ENCODE measurements around the gene SRRD. TPM values are rescaled to one million over a fixed set of nuclear protein-coding genes. Genes with fewer than 3 reads are reported as not detected.

SRRD gene
- total RNA-seq, 4 donors from 2014 or later, result 17.9 to 37.4 (median 26.2) TPM

- no peak overlapping the region for H3K4me3 ChIP-seq (replicated peaks in 1 of 3)
- H3K27ac ChIP-seq, result no peak overlapping the region
- H3K9me3 ChIP-seq, result no peaks in the 10 kb centered on the region
- DNase-seq, result no peak
- no peaks in the 10 kb centered on the region for H3K4me1 ChIP-seq
- TF ChIP-seq POLR2A (IDR thresholded peaks at IDR 0.05) (no peak), CTCF (IDR thresholded peaks at IDR 0.05) (no peak)
- H3K36me3 ChIP-seq, result peaks cover 78 to 84% of the 10 kb centered on the region in 2 donors
- intact Hi-C loops (cut with DNase I), result no loop called here
- H3K27me3 ChIP-seq, result no peaks in the 10 kb centered on the region
Measured at GRCh38 chr22:26494506-26494905, 10.8 kb downstream of the SRRD start.

- H3K27ac ChIP-seq, result no peak overlapping the region
- intact Hi-C loops (cut with DNase I), result no loop called here
- no peaks in the 10 kb centered on the region for H3K9me3 ChIP-seq
- no peaks in the 10 kb centered on the region for H3K27me3 ChIP-seq
- H3K36me3 ChIP-seq, result peaks cover 83 to 85% of the 10 kb centered on the region in 2 donors
- DNase-seq, result no peak
- no peak for TF ChIP-seq POLR2A (IDR thresholded peaks at IDR 0.05)
- no peak for TF ChIP-seq CTCF (IDR thresholded peaks at IDR 0.05)
- no peak overlapping the region for H3K4me3 ChIP-seq (replicated peaks in 1 of 3)
- no peaks in the 10 kb centered on the region for H3K4me1 ChIP-seq
- 88 to 89% methylated on average over 4 of the region's 4 CpGs for WGBS, 2 donors
Measured at GRCh38 chr22:26496456-26496855, 12.8 kb downstream of the SRRD start.

GRCh38 chr22:26499188-26499703 is 15.6 kb downstream of the SRRD start:
- no peaks in the 10 kb centered on the region for H3K27me3 ChIP-seq
- intact Hi-C loops (cut with DNase I), result no loop called here
- H3K36me3 ChIP-seq, result peaks cover 78 to 80% of the 10 kb centered on the region in 2 donors
- no peak overlapping the region for H3K4me3 ChIP-seq (replicated peaks in 1 of 3)
- no peak for DNase-seq
- H3K4me1 ChIP-seq, result no peaks in the 10 kb centered on the region
- H3K27ac ChIP-seq, result no peak overlapping the region
- TF ChIP-seq POLR2A (IDR thresholded peaks at IDR 0.05) (no peak), CTCF (IDR thresholded peaks at IDR 0.05) (no peak)
- no peaks in the 10 kb centered on the region for H3K9me3 ChIP-seq
- WGBS, 2 donors, result 92 to 95% methylated on average over 20 to 25 of the region's 25 CpGs

GRCh38 chr22:26501996-26502395 is 18.3 kb downstream of the SRRD start:
- Histone ChIP-seq H3K27ac (no peak overlapping the region), H3K27me3 (no peaks in the 10 kb centered on the region), H3K4me3 (replicated peaks in 1 of 3) (no peak overlapping the region), H3K9me3 (no peaks in the 10 kb centered on the region), H3K36me3 (peaks cover 82 to 89% of the 10 kb centered on the region in 2 donors), H3K4me1 (no peaks in the 10 kb centered on the region)
- 90 to 95% methylated on average over 2 of the region's 2 CpGs for WGBS, 2 donors
- TF ChIP-seq POLR2A (IDR thresholded peaks at IDR 0.05) (no peak), CTCF (IDR thresholded peaks at IDR 0.05) (no peak)
- intact Hi-C loops (cut with DNase I), result no loop called here
- no peak for DNase-seq

GRCh38 chr22:26502688-26503561 is 19.2 kb downstream of the SRRD start:
- H3K27ac ChIP-seq, result no peak overlapping the region
- no peaks in the 10 kb centered on the region for H3K9me3 ChIP-seq
- TF ChIP-seq POLR2A (IDR thresholded peaks at IDR 0.05) (no peak), CTCF (IDR thresholded peaks at IDR 0.05) (peak in 3 of 6 experiments; percentile 44 to 50 (median 47))
- no peaks in the 10 kb centered on the region for H3K27me3 ChIP-seq
- H3K4me3 ChIP-seq (replicated peaks in 1 of 3), result no peak overlapping the region
- peaks cover 78 to 93% of the 10 kb centered on the region in 2 donors for H3K36me3 ChIP-seq
- intact Hi-C loops (cut with DNase I), result no loop called here
- peak; percentile 36 to 40 for DNase-seq
- WGBS, 2 donors, result 43 to 45% methylated on average over 3 of the region's 3 CpGs
- no peaks in the 10 kb centered on the region for H3K4me1 ChIP-seq

All from thyroid gland (tissue), 4 donors.